Nephron progenitor cell (in vitro differentiated cells): Measurements from ENCODE around the gene FBXO27.

Source experiments
- DNase-seq: peaks from one replicate; pipeline ENCODE4 v3.0.0; 2021
- H3K27ac Mint-ChIP-seq: 2 replicates; pipeline ENCODE4 v1.8.0; 2021; ENCODE audit warnings: mild to moderate bottlenecking, moderate library complexity, mixed read lengths
- H3K27me3 Mint-ChIP-seq: 2 replicates; pipeline ENCODE4 v1.8.0; 2021; ENCODE audit warnings: mild to moderate bottlenecking, low read depth, mixed read lengths; ENCODE audit not compliant: poor library complexity
- H3K36me3 Mint-ChIP-seq: 2 replicates; pipeline ENCODE4 v1.8.0; 2021; ENCODE audit warnings: low read depth, mixed read lengths
- H3K4me1 Mint-ChIP-seq: 2 replicates; pipeline ENCODE4 v1.8.0; 2021; ENCODE audit warnings: mixed read lengths
- H3K4me3 Mint-ChIP-seq: 2 replicates; pipeline ENCODE4 v1.8.0; 2021; ENCODE audit warnings: mild to moderate bottlenecking, moderate library complexity, mixed read lengths
- H3K9me3 Mint-ChIP-seq: 2 replicates; pipeline ENCODE4 v1.8.0; 2021; ENCODE audit warnings: mild to moderate bottlenecking, moderate library complexity, mixed read lengths
- TF ChIP-seq, protein P1 (sequence below): fragments of 200-600 bp; sonication (generic); IDR thresholded peaks from 2 replicates; pipeline ENCODE4 v1.5.0; 2021; ENCODE audit warnings: antibody characterized with exemption

The FBXO27 gene

DNA sequence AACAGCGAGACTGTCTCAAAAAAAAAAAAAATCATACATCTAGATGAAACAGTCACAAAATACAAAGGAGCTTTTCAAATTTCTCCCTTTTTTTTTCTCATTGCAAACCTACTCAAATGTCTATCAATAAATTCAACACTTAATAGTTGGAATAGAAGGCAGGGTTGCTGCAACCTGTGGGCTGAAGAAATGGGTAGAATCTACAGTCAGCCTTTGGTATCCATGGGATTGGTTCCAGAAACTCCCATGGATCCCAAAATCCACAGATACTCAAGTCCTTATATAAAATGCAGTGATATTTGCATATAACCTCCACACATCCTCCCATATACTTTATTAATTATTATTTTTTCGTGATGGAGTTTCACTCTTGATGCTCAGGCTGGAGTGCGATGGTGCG is 14.7 kb downstream of the FBXO27 start:
- H3K4me3 Mint-ChIP-seq, result no peak overlapping the region
- no peaks in the 10 kb centered on the region for H3K4me1 Mint-ChIP-seq
- DNase-seq, result no peak
- no peak overlapping the region for H3K27ac Mint-ChIP-seq
- TF ChIP-seq, protein P1, sequence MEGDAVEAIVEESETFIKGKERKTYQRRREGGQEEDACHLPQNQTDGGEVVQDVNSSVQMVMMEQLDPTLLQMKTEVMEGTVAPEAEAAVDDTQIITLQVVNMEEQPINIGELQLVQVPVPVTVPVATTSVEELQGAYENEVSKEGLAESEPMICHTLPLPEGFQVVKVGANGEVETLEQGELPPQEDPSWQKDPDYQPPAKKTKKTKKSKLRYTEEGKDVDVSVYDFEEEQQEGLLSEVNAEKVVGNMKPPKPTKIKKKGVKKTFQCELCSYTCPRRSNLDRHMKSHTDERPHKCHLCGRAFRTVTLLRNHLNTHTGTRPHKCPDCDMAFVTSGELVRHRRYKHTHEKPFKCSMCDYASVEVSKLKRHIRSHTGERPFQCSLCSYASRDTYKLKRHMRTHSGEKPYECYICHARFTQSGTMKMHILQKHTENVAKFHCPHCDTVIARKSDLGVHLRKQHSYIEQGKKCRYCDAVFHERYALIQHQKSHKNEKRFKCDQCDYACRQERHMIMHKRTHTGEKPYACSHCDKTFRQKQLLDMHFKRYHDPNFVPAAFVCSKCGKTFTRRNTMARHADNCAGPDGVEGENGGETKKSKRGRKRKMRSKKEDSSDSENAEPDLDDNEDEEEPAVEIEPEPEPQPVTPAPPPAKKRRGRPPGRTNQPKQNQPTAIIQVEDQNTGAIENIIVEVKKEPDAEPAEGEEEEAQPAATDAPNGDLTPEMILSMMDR, result no peak
- H3K36me3 Mint-ChIP-seq, result peaks cover 4% of the 10 kb centered on the region
- peaks cover 15% of the 10 kb centered on the region for H3K9me3 Mint-ChIP-seq
- peaks cover 32% of the 10 kb centered on the region for H3K27me3 Mint-ChIP-seq

DNA sequence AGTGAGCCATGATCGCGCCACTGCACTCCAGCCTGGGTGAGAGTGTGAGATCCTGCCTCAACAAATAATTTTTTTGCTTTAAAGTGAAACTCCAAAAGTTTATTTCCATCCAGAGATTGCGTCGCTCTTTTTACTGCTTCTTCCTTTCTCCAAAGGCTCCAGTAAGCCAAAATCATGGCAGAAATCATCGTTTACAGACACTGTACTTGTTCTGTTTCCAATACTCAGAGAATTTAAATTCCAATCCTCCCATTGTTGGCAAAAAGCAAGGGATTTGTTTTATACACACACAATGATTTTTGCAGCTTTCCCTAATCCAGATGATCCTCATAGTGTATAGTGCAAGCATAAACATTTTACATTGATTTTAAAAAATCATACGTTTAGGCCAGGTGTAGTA is 15.3 kb downstream of the FBXO27 start:
- H3K4me3 Mint-ChIP-seq, result no peak overlapping the region
- no peak overlapping the region for H3K27ac Mint-ChIP-seq
- H3K27me3 Mint-ChIP-seq, result peaks cover 32% of the 10 kb centered on the region
- no peak for DNase-seq
- H3K4me1 Mint-ChIP-seq, result no peaks in the 10 kb centered on the region
- TF ChIP-seq, protein P1, result no peak
- peaks cover 4% of the 10 kb centered on the region for H3K36me3 Mint-ChIP-seq
- peaks cover 15% of the 10 kb centered on the region for H3K9me3 Mint-ChIP-seq

DNA sequence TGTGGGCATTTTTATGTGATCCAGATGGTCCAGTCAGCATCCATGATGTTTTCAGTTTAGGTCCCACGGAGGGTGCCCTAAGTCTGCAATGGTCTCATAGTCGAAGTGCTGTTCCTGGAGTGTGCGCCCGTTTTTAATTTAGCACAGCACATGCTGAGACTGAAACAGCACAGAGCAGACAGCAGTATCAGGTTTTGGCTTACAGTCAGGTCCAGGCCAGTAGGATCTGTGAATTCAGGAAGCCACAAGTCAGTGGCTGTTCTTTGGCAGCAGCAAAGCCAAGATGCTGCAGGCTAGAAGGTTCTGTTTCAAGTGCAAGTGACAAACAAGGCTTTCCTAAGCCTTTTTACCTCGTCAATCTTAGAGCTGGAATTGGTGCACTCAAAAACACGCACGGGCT is 18.3 kb downstream of the FBXO27 start:
- Mint-ChIP-seq H3K9me3 (peaks cover 3% of the 10 kb centered on the region), H3K4me1 (no peaks in the 10 kb centered on the region), H3K4me3 (no peak overlapping the region), H3K36me3 (peaks cover 4% of the 10 kb centered on the region), H3K27ac (peak overlapping the region; percentile 32), H3K27me3 (peaks cover 30% of the 10 kb centered on the region)
- TF ChIP-seq, protein P1, result no peak
- no peak for DNase-seq

DNA sequence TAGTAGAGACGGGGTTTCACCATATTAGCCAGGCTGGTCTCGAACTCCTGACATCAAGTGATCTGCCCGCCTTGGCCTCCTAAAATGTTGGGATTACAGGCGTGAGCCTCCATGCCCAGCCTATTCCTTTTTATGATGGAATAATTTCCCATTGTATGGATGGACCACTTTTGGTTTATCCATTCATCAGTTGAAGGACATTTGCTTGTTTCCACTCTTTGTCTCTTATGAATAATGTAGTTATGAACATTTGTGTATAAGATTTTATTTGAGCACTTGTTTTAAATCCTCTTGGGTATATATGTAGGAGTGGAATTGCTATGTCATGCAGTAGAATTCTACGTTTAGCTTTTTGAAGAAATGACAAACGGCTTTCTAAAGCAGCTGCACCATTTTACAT is 23.3 kb downstream of the FBXO27 start:
- Mint-ChIP-seq H3K4me3 (no peak overlapping the region), H3K4me1 (peaks cover 9% of the 10 kb centered on the region), H3K27ac (no peak overlapping the region), H3K27me3 (peaks cover 32% of the 10 kb centered on the region), H3K36me3 (peaks cover 4% of the 10 kb centered on the region), H3K9me3 (peaks cover 3% of the 10 kb centered on the region)
- no peak for DNase-seq
- TF ChIP-seq, protein P1, result no peak

DNA sequence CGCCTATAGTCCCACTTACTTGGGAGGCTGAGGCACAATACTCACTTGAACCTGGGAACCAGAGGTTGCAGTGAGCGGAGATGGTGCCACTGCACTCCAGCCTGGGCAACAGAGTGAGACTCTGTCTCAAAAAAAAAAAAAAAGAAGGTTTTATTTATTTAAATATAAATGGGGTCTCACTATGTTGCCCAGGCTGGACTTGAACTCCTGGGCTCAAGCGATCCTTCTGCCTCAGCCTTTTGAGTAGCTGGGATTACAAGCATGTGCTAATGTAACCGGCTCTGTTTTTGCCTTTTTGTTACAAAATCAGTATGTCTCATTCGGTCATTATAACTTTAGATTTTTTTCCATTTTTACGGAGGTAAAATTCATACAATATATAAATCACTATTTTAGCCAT is 24.2 kb downstream of the FBXO27 start:
- no peak for DNase-seq
- no peak overlapping the region for H3K27ac Mint-ChIP-seq
- H3K4me1 Mint-ChIP-seq, result peaks cover 9% of the 10 kb centered on the region
- TF ChIP-seq, protein P1, result no peak
- no peak overlapping the region for H3K4me3 Mint-ChIP-seq
- H3K27me3 Mint-ChIP-seq, result peaks cover 34% of the 10 kb centered on the region
- H3K9me3 Mint-ChIP-seq, result peaks cover 3% of the 10 kb centered on the region
- peaks cover 4% of the 10 kb centered on the region for H3K36me3 Mint-ChIP-seq

DNA sequence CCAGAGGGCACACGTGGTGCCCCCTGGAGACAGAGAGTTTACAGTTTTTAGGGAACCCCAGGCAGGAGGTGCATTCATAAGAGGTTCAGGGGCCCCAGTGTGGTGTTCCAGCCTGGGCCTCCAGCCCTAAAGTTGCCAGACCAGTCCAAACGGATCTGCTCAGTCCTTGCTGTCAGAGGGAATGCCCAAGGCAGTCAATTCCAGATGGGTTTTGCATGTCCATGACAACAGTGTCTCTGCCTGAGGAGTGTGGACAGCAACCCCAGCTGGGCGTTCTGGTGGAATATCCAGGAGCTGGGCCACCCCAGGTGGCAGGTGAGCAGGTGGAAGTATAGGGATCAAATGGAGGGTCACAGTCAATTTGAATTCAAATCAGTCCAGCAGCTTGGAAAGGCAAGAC is 25.3 kb downstream of the FBXO27 start:
- no peak for DNase-seq
- Mint-ChIP-seq H3K27ac (no peak overlapping the region), H3K4me3 (no peak overlapping the region), H3K36me3 (no peaks in the 10 kb centered on the region), H3K27me3 (peaks cover 35% of the 10 kb centered on the region), H3K4me1 (peaks cover 9% of the 10 kb centered on the region), H3K9me3 (no peaks in the 10 kb centered on the region)
- TF ChIP-seq, protein P1, result no peak
